Activated naive CD4-positive, alpha-beta T cell treated with anti-CD3 and anti-CD28 coated beads, Interleukin-2, amount 10 ng/mL, durations not matched to agents 7 days and 5 days (primary cell): Measurements from ENCODE around the gene TMEM74B.

Experiments
- CTCF ChIA-PET: fragments of 350-600 bp; sonication (Branson Sonifier 250); formaldehyde crosslinking; loops from one replicate; lab custom pipeline; 2021; ENCODE audit warnings: antibody characterized with exemption; lab: Charles Lee
- DNase-seq: peaks from one replicate; pipeline ENCODE4 v3.0.0-alpha.2; 2020
- H3K27ac Mint-ChIP-seq: one replicate; pipeline ENCODE4 v1.8.0; 2021; ENCODE audit warnings: mild to moderate bottlenecking, moderate library complexity, mixed read lengths
- H3K27me3 Mint-ChIP-seq: one replicate; pipeline ENCODE4 v1.8.0; 2021; ENCODE audit warnings: mild to moderate bottlenecking, mixed read lengths
- H3K36me3 Mint-ChIP-seq: one replicate; pipeline ENCODE4 v1.8.0; 2021; ENCODE audit warnings: mixed read lengths
- H3K4me1 Mint-ChIP-seq: one replicate; pipeline ENCODE4 v1.8.0; 2021; ENCODE audit warnings: mixed read lengths
- H3K4me3 Mint-ChIP-seq: one replicate; pipeline ENCODE4 v1.8.0; 2021; ENCODE audit warnings: mild to moderate bottlenecking, moderate library complexity, mixed read lengths
- H3K9me3 Mint-ChIP-seq: one replicate; pipeline ENCODE4 v1.8.0; 2021; ENCODE audit warnings: mixed read lengths

TMEM74B gene

DNA sequence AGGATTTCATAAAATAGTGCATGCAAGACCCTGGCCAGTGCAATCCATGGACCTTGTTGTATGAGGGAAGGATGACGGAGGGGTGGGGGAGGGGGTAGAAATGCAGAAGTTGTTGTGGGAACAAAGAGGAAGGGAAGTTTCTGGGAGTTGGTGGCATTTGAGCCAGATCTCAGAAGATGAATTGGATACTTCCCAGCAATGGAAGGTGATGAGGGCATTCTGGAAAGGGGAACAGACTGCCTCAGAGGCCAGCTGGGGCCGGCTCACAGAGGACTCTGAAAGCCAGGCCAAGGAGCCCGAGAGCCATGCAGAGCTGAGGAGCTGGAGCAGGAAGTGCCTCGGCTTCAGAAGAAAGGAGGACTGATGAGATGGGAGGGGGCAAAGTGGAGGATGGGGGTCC is 2.7 kb downstream of the TMEM74B start:
- DNase-seq: no peak
- Mint-ChIP-seq H3K27me3 (peaks cover 29% of the 10 kb centered on the region), H3K4me1 (peaks cover 11% of the 10 kb centered on the region), H3K27ac (no peak overlapping the region), H3K36me3 (no peaks in the 10 kb centered on the region), H3K4me3 (no peak overlapping the region), H3K9me3 (no peaks in the 10 kb centered on the region)
- CTCF ChIA-PET: no interaction called here

DNA sequence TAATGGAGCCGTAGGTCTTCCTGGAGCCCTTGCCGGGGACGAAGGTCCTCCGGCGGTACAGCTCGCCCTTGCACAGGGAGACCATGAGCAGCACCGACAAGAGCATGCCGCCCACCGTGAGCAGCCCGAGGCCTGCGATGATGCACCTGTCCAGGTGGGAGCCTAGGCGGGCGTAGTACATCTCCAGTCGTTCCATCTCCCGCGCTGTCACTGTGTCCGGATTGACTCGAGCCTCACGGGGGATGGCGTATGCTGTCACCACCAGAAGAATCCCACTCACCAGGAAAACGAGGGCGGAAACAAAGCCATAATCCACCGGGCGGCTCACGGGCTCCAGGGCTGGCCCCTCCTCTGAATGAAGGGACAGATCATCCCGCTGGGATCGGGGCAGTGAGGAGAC is 3.8 kb downstream of the TMEM74B start:
- Mint-ChIP-seq H3K36me3 (no peaks in the 10 kb centered on the region), H3K27me3 (peaks cover 29% of the 10 kb centered on the region), H3K27ac (no peak overlapping the region), H3K9me3 (no peaks in the 10 kb centered on the region), H3K4me1 (peaks cover 8% of the 10 kb centered on the region), H3K4me3 (no peak overlapping the region)
- CTCF ChIA-PET: interaction anchor here (0.7 to 1.4 kb wide), 3 partner anchors 9 to 225 kb away, joined by 3 to 5 read pairs (median 3); no protein-coding TSS in a partner anchor
- DNase-seq: no peak

DNA sequence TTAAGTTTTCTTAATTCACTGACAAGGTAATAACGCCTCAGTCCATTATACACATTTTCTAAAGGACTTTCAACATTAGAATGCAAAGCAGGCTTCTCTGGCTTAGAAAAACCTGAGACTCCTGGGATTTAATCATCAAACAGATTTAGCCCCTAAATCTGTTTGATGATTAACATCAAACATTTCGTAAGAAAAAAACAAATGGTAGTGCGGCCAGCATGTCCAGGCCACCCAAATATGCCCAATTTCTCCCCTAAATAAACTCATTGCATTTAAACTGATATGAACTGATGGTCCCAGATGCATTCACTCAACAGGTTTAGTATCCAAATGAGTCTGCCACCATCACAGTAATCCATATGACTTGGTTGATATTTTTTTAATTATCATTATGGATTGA is 6.2 kb downstream of the TMEM74B start:
- H3K4me1 Mint-ChIP-seq: no peaks in the 10 kb centered on the region
- no peak for DNase-seq
- H3K9me3 Mint-ChIP-seq: no peaks in the 10 kb centered on the region
- H3K27ac Mint-ChIP-seq: no peak overlapping the region
- H3K4me3 Mint-ChIP-seq: no peak overlapping the region
- H3K27me3 Mint-ChIP-seq: peaks cover 16% of the 10 kb centered on the region
- peaks cover 3% of the 10 kb centered on the region for H3K36me3 Mint-ChIP-seq
- CTCF ChIA-PET: interaction anchor here (0.9 to 1.3 kb wide), 2 partner anchors 9 to 70 kb away, joined by 3 read pairs; no protein-coding TSS in a partner anchor

DNA sequence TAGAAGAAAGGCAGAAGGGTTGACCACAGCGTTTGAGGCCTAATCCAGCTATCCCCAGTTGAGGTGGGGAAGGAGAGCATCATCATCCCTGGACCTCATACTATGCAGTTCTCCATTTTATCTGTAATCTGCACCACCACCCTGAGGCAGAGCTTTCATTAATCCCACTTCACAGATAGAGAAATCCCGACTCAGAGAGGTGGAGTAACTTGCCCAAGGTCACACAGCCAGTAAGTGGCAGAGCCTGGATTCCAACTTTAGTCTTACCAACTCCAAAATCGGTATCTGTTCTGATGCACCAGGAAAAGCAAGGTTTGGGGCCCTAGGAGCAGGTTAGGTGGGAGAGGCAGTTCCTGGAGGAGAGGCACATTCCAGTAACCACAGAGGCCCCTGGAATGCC is 6.7 kb downstream of the TMEM74B start:
- Mint-ChIP-seq H3K36me3 (peaks cover 5% of the 10 kb centered on the region), H3K4me1 (no peaks in the 10 kb centered on the region), H3K9me3 (no peaks in the 10 kb centered on the region), H3K27me3 (peaks cover 11% of the 10 kb centered on the region), H3K27ac (no peak overlapping the region), H3K4me3 (no peak overlapping the region)
- no peak for DNase-seq
- CTCF ChIA-PET: interaction anchor here (0.9 to 1.3 kb wide), 4 partner anchors 9 to 70 kb away, joined by 3 to 5 read pairs (median 3); no protein-coding TSS in a partner anchor

DNA sequence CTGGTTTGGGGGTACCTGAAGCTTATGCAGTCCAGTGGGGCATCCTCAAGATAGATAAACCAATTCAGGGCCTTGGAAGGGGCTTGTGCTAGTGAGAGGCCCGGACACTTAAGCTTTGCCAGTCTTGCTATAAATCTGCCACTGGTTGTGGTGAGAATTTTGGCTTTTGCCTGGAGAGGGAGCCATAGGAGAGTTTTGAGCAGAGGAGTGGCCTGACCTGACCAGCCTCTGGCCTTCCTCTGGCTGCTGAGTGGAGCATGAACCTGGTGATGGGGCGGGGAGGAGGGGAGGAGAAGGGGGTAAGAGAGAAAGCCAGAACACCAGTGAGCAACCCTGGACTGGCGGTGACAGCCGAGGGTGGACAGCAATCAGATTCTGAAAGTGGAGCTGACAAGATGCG is 7.1 kb downstream of the TMEM74B start:
- CTCF ChIA-PET: interaction anchor here (0.9 to 1.3 kb wide), 5 partner anchors 10 to 69 kb away, joined by 3 to 5 read pairs (median 3); no protein-coding TSS in a partner anchor
- Mint-ChIP-seq H3K27ac (no peak overlapping the region), H3K4me3 (no peak overlapping the region), H3K36me3 (peaks cover 5% of the 10 kb centered on the region), H3K9me3 (no peaks in the 10 kb centered on the region), H3K27me3 (peaks cover 7% of the 10 kb centered on the region), H3K4me1 (no peaks in the 10 kb centered on the region)
- DNase-seq: no peak

DNA sequence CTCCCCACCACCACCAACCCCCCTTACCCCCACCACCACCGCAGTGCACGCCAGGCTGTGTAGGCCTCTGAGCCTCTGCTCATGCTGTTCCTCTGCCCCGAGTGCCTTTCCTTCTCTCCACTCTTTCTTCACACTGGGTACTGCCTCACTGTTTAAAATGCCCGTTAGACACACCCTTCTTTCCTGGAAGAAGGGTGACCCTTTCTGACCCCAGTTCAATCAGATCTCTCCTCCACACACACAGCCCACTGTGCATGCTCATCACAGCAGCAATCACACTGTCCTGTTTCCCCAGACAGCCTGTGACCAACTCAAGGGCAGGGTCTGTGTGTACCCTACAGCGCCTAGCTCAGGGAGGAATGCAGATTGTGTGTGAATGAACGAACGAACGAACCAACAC is 10.0 kb downstream of the TMEM74B start:
- Mint-ChIP-seq H3K9me3 (no peaks in the 10 kb centered on the region), H3K36me3 (peaks cover 11% of the 10 kb centered on the region), H3K27me3 (no peaks in the 10 kb centered on the region), H3K4me1 (no peaks in the 10 kb centered on the region), H3K4me3 (no peak overlapping the region), H3K27ac (peak overlapping the region; percentile 62)
- CTCF ChIA-PET: no interaction called here
- DNase-seq: no peak

DNA sequence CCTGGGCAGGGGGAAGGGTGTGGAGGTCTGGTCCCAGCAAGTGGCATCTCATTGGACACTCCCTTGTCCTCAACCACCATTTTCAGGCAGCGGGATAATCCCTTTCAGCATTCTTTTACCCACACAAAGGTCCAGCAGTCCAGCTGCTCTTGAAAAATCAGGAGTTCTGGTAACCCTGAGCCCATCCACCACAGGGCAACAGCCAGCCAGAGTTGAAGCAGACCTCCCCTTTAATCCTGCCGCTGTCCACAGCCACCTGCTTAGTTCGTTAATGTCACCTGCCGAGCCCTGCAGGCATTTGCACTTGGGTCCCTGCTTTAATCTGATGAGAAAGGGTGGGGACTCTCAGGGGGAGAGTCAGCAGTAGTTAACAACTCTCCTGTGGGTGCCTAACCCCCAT is 11.1 kb downstream of the TMEM74B start:
- H3K4me3 Mint-ChIP-seq: no peak overlapping the region
- H3K27me3 Mint-ChIP-seq: no peaks in the 10 kb centered on the region
- no peak for DNase-seq
- no peaks in the 10 kb centered on the region for H3K4me1 Mint-ChIP-seq
- H3K27ac Mint-ChIP-seq: no peak overlapping the region
- CTCF ChIA-PET: no interaction called here
- no peaks in the 10 kb centered on the region for H3K9me3 Mint-ChIP-seq
- H3K36me3 Mint-ChIP-seq: peaks cover 17% of the 10 kb centered on the region

DNA sequence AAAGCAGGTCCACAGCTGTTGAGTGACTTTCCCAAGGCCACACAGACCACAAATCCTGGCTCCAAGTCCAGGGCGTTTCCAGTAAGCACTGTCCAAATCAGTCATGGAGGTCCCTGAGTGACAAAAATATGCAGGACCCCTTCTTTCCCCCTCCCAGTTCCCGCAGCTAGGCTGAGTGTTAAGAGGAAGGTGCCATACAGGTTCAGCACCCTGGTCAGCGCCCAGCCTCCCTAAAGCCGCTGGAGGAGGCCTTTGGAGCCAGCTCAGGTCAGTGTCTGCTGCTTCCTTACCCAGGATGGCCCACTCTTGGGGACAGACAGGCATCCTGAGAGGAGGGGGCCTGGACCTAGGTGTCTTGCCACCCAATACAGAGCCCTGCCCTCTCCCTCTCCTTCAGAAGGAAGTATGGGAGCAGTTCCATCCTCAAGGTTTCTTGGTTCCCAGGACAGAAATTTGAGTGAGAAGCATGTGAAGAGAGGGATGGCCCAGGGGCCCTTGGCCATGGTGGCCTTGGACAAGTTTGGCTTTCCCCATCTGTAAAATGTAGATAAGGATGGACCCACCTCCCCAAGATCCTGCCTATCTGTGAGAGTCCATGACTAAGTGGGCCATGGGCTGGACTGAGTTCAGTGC is 13.2 kb downstream of the TMEM74B start:
- no peak overlapping the region for H3K27ac Mint-ChIP-seq
- peaks cover 36% of the 10 kb centered on the region for H3K36me3 Mint-ChIP-seq
- DNase-seq: peak; percentile 51
- no peaks in the 10 kb centered on the region for H3K27me3 Mint-ChIP-seq
- H3K4me3 Mint-ChIP-seq: no peak overlapping the region
- CTCF ChIA-PET: interaction anchor here (1.4 kb wide), 1 partner anchor 10 kb away, joined by 3 read pairs; no protein-coding TSS in a partner anchor
- no peaks in the 10 kb centered on the region for H3K4me1 Mint-ChIP-seq
- H3K9me3 Mint-ChIP-seq: no peaks in the 10 kb centered on the region

DNA sequence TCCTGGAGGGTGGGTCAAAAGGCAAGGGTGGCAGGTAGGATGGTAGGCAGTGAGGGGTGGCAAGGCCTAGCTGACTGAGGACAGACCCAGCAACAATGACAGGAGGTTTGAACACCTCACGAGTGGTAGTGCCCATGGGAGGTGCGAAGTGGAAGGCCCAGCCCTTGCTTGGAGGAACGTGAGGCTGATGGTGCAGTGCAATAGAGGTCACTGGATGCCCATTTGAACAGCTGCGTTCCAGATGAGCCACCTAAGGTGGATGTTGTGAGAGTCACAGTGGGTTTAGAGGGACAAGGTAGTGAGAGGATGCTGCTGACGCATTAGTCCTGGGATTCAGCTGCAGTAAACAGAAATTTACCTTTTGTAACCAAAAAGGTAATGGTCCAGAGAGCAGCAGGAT is 15.6 kb downstream of the TMEM74B start:
- Mint-ChIP-seq H3K4me1 (no peaks in the 10 kb centered on the region), H3K4me3 (no peak overlapping the region), H3K9me3 (no peaks in the 10 kb centered on the region), H3K27me3 (no peaks in the 10 kb centered on the region), H3K36me3 (peaks cover 55% of the 10 kb centered on the region), H3K27ac (no peak overlapping the region)
- CTCF ChIA-PET: no interaction called here
- no peak for DNase-seq

DNA sequence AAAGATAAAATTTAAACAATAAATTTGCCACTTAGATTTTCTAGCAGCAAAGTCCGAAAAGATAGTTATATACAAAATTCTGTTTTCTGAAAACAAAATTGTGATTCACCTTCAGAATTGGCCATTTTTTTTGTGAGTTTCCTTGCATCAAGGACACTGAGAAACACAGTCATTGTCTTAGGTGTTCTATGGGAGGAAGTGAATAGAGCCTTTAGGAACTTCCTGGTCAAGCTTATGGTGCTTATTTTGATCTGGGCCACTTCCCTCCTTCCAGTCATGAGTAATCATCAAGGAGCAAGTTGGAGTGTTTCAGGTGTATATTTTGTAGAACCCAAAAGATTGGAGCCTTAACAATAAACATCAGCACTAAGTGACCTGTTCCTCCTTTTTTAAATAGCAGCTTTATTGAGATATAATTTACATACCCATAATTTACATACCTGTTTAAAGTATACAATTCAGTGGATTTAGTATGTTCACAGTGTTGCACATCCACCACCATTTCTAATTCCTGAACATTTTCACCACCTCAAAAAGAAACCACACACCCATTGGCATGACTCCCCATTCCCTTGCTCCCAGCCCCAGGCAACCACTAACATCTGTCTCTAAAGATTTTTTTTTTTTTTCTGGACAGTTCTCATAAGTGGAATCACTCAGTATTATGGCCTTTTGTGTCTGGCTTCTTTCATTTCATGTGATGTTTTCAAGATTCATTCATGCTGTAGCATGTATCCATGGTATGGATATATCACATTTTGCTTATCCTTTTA is 17.6 kb downstream of the TMEM74B start:
- Mint-ChIP-seq H3K27ac (no peak overlapping the region), H3K4me1 (no peaks in the 10 kb centered on the region)
- CTCF ChIA-PET: interaction anchor here (0.7 kb wide), 1 partner anchor 50 kb away, joined by 4 read pairs; no protein-coding TSS in a partner anchor

DNA sequence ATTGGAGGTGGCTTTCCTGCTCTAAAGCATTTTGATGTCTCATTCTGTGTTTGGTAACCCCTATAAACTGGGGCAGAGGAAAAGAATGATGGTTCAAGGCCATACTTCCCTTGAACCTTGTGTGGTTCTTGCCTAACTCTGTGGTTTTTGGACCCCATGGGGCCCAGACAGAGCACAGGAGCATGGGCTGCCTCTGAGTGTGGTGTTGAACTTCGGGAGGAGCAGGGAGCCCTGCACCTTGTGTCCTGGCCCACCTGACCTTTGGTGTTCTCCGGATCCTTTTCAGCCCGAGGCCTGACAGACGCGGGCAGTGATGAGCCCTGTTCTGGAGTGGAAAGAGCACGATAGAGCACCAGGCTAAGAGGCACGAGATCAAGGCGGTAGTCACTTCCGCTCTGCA is 18.8 kb downstream of the TMEM74B start:
- DNase-seq: no peak
- CTCF ChIA-PET: no interaction called here
- H3K27ac Mint-ChIP-seq: no peak overlapping the region
- no peak overlapping the region for H3K4me3 Mint-ChIP-seq
- H3K27me3 Mint-ChIP-seq: no peaks in the 10 kb centered on the region
- no peaks in the 10 kb centered on the region for H3K4me1 Mint-ChIP-seq
- H3K9me3 Mint-ChIP-seq: no peaks in the 10 kb centered on the region
- peaks cover 59% of the 10 kb centered on the region for H3K36me3 Mint-ChIP-seq

More for the DNA sequence above, 17.6 kb downstream of the TMEM74B start:
- DNase-seq: no peak
- Mint-ChIP-seq H3K27me3 (no peaks in the 10 kb centered on the region), H3K9me3 (no peaks in the 10 kb centered on the region), H3K4me3 (no peak overlapping the region), H3K36me3 (peaks cover 58% of the 10 kb centered on the region)

DNA sequence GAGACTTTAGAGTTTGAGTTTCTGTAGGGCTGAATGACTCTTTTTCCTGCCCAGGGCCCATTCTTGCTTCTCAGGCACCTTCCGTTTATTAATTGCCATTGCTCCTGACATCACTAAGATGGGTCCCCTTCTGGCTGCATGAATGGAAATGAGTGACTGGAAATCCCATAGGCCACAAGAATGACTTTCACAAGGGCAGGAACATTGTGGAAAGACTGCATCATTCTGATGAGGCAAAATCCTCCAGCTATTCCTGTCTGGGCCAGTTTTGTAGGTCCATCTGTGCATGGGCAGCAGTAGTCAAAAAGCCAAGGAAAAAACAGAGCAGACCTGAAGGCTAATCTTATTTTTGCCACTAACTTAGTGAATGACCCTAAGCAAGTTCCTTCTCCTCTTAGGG is 19.3 kb downstream of the TMEM74B start:
- no peaks in the 10 kb centered on the region for H3K27me3 Mint-ChIP-seq
- H3K27ac Mint-ChIP-seq: no peak overlapping the region
- H3K36me3 Mint-ChIP-seq: peaks cover 62% of the 10 kb centered on the region
- DNase-seq: no peak
- CTCF ChIA-PET: interaction anchor here (0.8 kb wide), 1 partner anchor 12 kb away, joined by 3 read pairs; no protein-coding TSS in a partner anchor
- H3K4me1 Mint-ChIP-seq: no peaks in the 10 kb centered on the region
- no peaks in the 10 kb centered on the region for H3K9me3 Mint-ChIP-seq
- no peak overlapping the region for H3K4me3 Mint-ChIP-seq

DNA sequence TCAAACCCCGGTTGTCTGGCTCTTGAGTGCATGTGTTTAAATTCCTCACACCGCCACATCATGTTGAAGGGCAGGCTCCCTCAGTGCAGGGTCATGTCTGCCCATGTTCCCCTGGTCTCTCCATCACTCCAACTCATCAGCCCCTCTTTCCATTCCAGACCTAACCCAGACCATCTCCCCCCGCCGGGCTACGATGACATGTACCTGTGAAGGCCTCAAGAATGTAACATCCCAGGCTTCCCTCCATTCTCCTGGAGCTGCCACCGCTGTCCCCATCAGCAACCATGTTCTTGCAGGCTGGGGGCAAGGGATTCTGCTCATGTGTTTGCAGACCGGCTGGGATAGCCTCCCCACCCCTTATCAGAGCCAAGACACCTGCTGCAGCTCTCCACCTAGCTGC is 19.9 kb downstream of the TMEM74B start:
- Mint-ChIP-seq H3K27ac (no peak overlapping the region), H3K27me3 (no peaks in the 10 kb centered on the region), H3K9me3 (no peaks in the 10 kb centered on the region), H3K4me1 (no peaks in the 10 kb centered on the region), H3K4me3 (no peak overlapping the region), H3K36me3 (peaks cover 57% of the 10 kb centered on the region)
- CTCF ChIA-PET: interaction anchor here (0.8 kb wide), 1 partner anchor 13 kb away, joined by 3 read pairs; no protein-coding TSS in a partner anchor
- no peak for DNase-seq

DNA sequence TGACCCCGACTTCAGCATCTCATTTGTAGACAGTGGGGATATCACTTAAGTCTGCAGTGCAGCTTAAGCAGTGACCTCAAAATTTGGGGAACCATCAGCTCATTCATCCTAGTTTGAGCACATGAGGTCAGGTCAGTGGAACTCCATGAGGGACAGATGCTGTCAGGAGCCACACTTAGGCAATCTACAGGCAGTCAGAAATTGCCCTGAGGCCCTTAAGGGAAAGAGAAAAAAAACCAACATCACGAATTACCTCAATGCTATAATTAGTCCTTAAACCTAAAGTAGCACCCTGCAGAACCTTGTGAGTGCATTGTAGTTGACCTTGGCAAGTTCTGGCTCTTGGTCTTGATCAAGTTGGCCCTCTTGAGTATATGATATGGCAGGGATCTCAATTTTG is 21.1 kb downstream of the TMEM74B start:
- DNase-seq: no peak
- CTCF ChIA-PET: no interaction called here
- H3K36me3 Mint-ChIP-seq: peaks cover 49% of the 10 kb centered on the region
- H3K4me3 Mint-ChIP-seq: no peak overlapping the region
- H3K4me1 Mint-ChIP-seq: no peaks in the 10 kb centered on the region
- no peak overlapping the region for H3K27ac Mint-ChIP-seq
- H3K9me3 Mint-ChIP-seq: no peaks in the 10 kb centered on the region
- H3K27me3 Mint-ChIP-seq: no peaks in the 10 kb centered on the region
